Heart left ventricle (tissue), 13 donors: ENCODE measurements around the gene MCUB.

Experiments
- POLR2A ChIP-seq, 2 donors: fragments of 450-650 bp; IDR thresholded peaks; one replicate each; pipeline ENCODE4 v1.6.1; 2017; ENCODE audit warnings: antibody characterized with exemption in 2 of 2, mild to moderate bottlenecking in 2 of 2, moderate library complexity in 2 of 2
- TF ChIP-seq, protein P1 (sequence below), 12 donors: fragments of 200-600 bp; sonication (generic) in 4 of 12; IDR thresholded peaks; one replicate each; pipeline versions ENCODE4 v1.5.0 to v1.8.0; 2018 to 2022; ENCODE audit warnings: antibody characterized with exemption in 12 of 12, mild to moderate bottlenecking in 5 of 12
- donor health status: ischemic (EF 13 %, LVEDD 7.1; RV severe dilation, severe dysfunction).
- donor health status: DM: no; HTN: yes; CAD: no.
- donor health status: DM: no; HTN: no; CAD: no.
- donor health status: ischemic (EF 25% LVEDD 6.9; RV normal size, moderate dysfunction).
- donor health status: ischemic (EF 25% LVEDD 5.7; RV mildly dilated, moderate dysfunction).
- donor health status: ischemic (EF 35%, LVEDD 5.7; RV mildly dilated, moderate dysfunction).
- donor health status: nonischemic (EF 11% LVEDD 7.7; RV severe dilation, severe dysfunction).
- donor health status: DM: yes; HTN: yes; CAD: no.
- donor health status: PGD.
- donor health status: ischemic (EF 29% LVEDD 5.4; RV normal size, mild dysfunction).
- donor health status: nonischemic (EF 23%, LVEDD 6.1; RV moderate dilation, normal function).

DNA sequence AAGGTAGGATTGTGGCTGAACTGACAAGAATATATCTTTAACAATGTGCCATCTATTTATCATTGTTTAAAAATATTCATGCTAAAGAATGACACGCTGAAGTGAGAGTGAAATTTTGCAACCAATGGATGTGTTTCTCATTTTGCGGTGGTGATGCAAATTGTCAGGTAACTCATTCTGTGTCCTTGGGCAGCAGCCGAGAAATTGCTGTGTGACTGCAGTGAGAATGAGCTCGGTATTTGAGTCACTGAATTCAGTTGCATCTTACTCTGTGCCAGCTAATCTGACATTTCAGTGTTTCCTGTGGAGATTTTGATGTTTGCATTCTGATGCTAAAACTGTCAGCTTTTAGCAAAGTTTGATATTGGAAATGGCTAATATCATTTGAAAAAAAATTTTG lies 28.1 kb downstream of the MCUB start:
- TF ChIP-seq, protein P1, sequence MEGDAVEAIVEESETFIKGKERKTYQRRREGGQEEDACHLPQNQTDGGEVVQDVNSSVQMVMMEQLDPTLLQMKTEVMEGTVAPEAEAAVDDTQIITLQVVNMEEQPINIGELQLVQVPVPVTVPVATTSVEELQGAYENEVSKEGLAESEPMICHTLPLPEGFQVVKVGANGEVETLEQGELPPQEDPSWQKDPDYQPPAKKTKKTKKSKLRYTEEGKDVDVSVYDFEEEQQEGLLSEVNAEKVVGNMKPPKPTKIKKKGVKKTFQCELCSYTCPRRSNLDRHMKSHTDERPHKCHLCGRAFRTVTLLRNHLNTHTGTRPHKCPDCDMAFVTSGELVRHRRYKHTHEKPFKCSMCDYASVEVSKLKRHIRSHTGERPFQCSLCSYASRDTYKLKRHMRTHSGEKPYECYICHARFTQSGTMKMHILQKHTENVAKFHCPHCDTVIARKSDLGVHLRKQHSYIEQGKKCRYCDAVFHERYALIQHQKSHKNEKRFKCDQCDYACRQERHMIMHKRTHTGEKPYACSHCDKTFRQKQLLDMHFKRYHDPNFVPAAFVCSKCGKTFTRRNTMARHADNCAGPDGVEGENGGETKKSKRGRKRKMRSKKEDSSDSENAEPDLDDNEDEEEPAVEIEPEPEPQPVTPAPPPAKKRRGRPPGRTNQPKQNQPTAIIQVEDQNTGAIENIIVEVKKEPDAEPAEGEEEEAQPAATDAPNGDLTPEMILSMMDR (IDR thresholded peaks at IDR 0.05) = no peak
- no peak for TF ChIP-seq POLR2A (IDR thresholded peaks at IDR 0.05)
